ENCODE data around the gene RP9.

Gene RP9

GRCh38 chr7:33109005-33109757 is at the start of gene RP9:
Gene RP9 (minus strand): TSS chr7:33109404. CDS start chr7:33109372, 32 bp downstream.
- in situ Hi-C loops (cut with HindIII; ENCODE audit: low sequenced_read_pairs), result no loop called here

GRCh38 chr7:33157781-33158180 is 48.6 kb upstream of the RP9 start:
- in situ Hi-C loops (cut with HindIII; ENCODE audit: low sequenced_read_pairs), result no loop called here

- in situ Hi-C loops (cut with HindIII; ENCODE audit: low sequenced_read_pairs), result no loop called here
Measured at GRCh38 chr7:33157311-33157710, 48.1 kb upstream of the RP9 start.

- in situ Hi-C loops (cut with HindIII; ENCODE audit: low sequenced_read_pairs), result no loop called here
Measured at GRCh38 chr7:33156441-33156840, 47.2 kb upstream of the RP9 start.

GRCh38 chr7:33155811-33156210 is 46.6 kb upstream of the RP9 start:
- in situ Hi-C loops (cut with HindIII; ENCODE audit: low sequenced_read_pairs), result no loop called here

GRCh38 chr7:33152087-33152486 is 42.9 kb upstream of the RP9 start:
- in situ Hi-C loops (cut with HindIII; ENCODE audit: low sequenced_read_pairs), result no loop called here

GRCh38 chr7:33145156-33145555 is 36.0 kb upstream of the RP9 start:
- in situ Hi-C loops (cut with HindIII; ENCODE audit: low sequenced_read_pairs), result no loop called here

GRCh38 chr7:33143996-33144718 is 35.0 kb upstream of the RP9 start:
- in situ Hi-C loops (cut with HindIII; ENCODE audit: low sequenced_read_pairs), result no loop called here

- in situ Hi-C loops (cut with HindIII; ENCODE audit: low sequenced_read_pairs), result no loop called here
Measured at GRCh38 chr7:33142585-33142984, 33.4 kb upstream of the RP9 start.

- in situ Hi-C loops (cut with HindIII; ENCODE audit: low sequenced_read_pairs), result no loop called here
Measured at GRCh38 chr7:33137103-33137502, 27.9 kb upstream of the RP9 start.

GRCh38 chr7:33130184-33130583 is 21.0 kb upstream of the RP9 start:
- in situ Hi-C loops (cut with HindIII; ENCODE audit: low sequenced_read_pairs), result no loop called here

- in situ Hi-C loops (cut with HindIII; ENCODE audit: low sequenced_read_pairs), result no loop called here
Measured at GRCh38 chr7:33129806-33130153, 20.6 kb upstream of the RP9 start.

GRCh38 chr7:33128990-33129805 is 20.0 kb upstream of the RP9 start, which contains the start of gene BBS9:
Gene BBS9 (plus strand): TSS chr7:33129564. CDS start chr7:33146253, 16,689 bp downstream.
- in situ Hi-C loops (cut with HindIII; ENCODE audit: low sequenced_read_pairs), result no loop called here

GRCh38 chr7:33128631-33128989 is 19.4 kb upstream of the RP9 start:
- in situ Hi-C loops (cut with HindIII; ENCODE audit: low sequenced_read_pairs), result no loop called here

- in situ Hi-C loops (cut with HindIII; ENCODE audit: low sequenced_read_pairs), result no loop called here
Measured at GRCh38 chr7:33127085-33127484, 17.9 kb upstream of the RP9 start.

GRCh38 chr7:33118383-33118782 is 9.2 kb upstream of the RP9 start:
- in situ Hi-C loops (cut with HindIII; ENCODE audit: low sequenced_read_pairs), result no loop called here

- in situ Hi-C loops (cut with HindIII; ENCODE audit: low sequenced_read_pairs), result no loop called here
Measured at GRCh38 chr7:33114976-33115375, 5.8 kb upstream of the RP9 start.

- in situ Hi-C loops (cut with HindIII; ENCODE audit: low sequenced_read_pairs), result no loop called here
Measured at GRCh38 chr7:33111614-33112013, 2.4 kb upstream of the RP9 start.

GRCh38 chr7:33109758-33110238 is 594 bp upstream of the RP9 start:
- in situ Hi-C loops (cut with HindIII; ENCODE audit: low sequenced_read_pairs), result no loop called here

GRCh38 chr7:33108554-33109004 is 625 bp downstream of the RP9 start:
- in situ Hi-C loops (cut with HindIII; ENCODE audit: low sequenced_read_pairs), result no loop called here
